GM21515 (cell line): Measurements from ENCODE around the gene GIPC1.
A peak's percentile ranks its signal among the peaks of the same experiment; 100 is the strongest.
"Not testable (repeated sequence)": the region's sequence is repeated elsewhere in the genome, so short reads cannot be mapped to it uniquely, and the experiment has no call there.

ENCODE experiments used
- ATAC-seq: cut with Tn5 transposase; IDR thresholded peaks from one replicate; pipeline ENCODE4 v1.9.1; 2021; ENCODE audit not compliant: unreplicated experiment

The GIPC1 gene, protein sequence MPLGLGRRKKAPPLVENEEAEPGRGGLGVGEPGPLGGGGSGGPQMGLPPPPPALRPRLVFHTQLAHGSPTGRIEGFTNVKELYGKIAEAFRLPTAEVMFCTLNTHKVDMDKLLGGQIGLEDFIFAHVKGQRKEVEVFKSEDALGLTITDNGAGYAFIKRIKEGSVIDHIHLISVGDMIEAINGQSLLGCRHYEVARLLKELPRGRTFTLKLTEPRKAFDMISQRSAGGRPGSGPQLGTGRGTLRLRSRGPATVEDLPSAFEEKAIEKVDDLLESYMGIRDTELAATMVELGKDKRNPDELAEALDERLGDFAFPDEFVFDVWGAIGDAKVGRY

DNA sequence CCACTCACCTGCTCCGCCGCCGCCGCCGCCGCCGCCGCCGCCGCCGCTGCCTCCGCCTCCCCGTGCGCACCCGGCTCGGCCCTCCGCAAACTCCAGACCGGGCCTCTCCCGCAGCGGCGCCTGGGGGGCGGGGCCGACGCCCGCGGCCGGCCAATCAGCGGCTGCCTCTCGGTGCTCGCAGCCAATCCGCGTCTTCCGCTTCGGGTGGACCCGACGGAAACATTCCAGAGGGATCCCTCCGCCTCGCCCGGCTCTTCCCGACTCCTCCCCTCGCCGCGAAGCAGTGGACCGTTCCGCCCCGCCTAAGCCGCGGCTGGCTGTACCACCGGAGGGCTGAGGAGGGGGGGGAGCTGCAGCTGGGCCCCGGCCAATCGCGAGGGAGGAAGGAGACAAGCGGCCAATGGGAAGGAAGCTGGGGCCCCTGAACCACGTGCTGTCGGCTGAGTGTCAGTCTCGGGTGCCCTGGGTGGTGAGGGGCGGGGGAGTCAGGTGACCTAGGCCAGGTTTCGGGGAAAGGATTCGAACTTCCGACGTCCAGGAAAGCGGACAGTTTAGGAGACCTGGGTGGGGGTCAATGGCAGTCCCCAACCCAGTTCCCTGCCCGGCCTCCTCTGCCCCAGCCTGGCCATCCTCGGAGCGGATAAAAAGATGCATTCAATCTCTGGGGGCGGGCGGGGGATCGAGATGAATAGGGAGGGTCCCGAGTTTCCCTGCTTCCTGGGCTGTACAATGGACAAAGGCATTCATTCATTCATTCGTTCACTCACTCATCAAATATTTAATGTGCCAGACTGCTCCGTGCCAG, at the start of gene GIPC1:
Gene GIPC1 (minus strand): TSS at position 99 of the 805 bp plus-strand sequence. CDS start 13,151 bp downstream, outside the sequence.
- peak; percentile 62 for ATAC-seq

DNA sequence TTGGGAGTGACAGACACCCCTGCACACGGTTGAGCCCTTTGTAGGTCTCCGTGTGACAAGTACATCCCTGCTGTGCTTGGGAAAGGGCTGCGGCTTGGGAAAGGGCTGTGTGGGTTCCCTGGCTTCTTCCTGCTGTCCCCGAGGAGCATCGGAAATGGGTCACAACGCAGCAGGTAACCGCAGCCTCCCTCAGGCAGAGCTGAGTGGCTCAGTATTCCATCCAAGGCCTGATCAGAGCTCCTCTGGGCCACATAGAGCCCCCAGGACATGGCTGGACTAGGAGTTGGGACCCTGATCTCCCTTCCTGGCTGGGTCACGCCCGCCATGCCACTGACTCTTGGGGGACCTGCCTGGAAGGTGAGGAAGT, 49.8 kb upstream of the GIPC1 start:
- ATAC-seq = no peak

DNA sequence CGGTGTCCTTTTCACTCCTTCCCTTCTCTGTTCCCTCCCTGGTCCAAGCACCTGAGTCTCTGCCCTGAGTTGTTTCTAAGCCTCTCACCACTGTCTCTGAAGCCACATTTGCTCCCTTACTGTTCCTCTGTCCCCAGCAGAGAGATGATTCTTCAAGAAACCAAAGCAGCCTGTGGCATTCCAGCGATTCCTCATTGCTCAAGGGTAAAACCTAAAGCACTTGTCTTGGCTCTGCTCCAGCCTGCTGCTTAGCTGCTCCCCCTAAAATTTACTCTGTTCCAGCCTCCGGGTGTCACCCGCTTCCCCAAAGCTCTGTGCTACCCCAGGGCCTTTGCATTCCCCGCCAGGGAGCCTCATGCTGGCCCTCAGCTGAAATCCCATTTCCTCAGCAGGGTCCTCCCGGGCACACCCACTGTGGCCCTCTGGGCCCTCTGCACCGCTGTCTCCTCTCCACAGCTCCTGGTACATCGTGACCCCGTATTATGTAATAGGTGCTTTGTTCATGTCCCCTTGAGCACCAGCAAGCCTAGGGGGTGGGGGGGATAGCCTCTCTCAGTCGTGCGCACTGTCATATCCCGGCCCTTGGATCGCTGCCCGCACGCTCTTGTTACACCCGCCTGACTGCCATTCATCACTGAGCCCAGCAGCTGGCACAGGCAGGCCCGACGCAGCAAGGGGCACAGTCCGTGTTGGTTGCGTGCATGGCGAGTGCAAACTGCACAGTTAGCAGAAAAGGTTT, 49.2 kb upstream of the GIPC1 start:
- ATAC-seq = no peak

DNA sequence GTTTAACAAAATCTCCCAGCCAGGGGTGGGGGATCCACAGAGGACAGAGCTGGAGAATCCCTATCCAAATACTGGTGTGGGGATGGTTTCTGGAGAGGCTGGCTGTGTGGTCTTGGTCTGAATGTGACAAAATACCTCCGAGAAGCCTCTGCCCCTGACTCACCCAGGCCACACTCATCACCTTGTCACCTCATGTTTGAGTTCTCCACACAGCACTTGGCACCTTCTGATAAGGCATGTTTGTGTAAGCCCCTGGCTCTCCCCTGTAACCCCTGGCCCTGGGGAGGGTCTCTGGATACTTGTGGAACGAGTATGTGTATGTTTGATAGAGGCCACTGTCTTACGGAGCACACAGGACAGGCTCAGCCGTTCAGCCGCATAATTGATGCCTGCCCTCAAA, 48.1 kb upstream of the GIPC1 start:
- ATAC-seq = no peak

DNA sequence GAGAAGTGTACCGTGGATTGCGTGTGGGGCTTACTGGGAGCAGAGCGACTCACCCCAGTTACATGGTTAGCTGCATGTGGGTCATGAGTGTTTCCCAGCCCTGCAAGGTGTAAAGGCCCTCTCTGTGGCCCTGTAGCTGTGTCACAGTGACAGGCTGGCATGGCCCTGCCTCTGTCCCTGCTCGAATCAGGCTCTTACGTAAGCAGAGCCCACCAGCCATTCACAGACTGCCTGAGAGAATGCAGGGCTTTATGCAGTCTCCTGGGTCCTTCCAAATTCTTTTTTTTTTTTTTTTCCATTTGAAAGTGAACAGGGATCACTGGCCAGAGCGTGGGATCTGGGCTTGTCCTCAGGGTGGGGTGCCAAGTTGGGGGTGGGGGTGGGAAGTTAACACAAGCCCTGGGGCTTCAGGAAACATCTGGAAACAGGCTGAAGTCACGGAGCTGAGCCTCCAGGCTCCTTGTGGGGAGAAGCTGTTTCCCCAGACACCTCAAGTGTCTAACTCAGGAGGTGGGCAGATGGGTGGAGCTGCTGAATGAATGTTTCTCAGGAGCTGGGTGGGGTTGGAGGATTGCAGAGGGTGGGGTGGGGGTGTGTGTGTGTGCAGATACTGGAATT, 46.9 kb upstream of the GIPC1 start:
- no peak for ATAC-seq

DNA sequence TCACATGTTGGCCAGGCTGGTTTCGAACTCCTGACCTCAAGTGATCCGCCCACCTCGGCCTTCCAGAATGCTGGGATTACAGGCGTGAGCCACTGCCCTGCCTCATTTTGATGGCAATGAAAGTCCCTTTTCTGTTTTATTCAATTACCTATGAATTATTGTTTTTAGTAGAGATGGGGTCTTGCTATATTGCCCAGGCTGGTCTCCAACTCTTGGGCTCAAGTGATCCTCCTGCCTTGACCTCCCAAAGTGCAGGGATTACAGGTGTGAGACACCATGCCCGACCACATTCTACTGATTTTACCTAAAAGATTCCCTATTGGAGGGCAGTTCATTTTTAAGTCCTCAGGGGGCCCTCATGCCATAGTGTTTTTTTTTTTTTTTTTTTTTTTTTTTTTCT, 46.1 kb upstream of the GIPC1 start:
- not testable (repeated sequence) for ATAC-seq

DNA sequence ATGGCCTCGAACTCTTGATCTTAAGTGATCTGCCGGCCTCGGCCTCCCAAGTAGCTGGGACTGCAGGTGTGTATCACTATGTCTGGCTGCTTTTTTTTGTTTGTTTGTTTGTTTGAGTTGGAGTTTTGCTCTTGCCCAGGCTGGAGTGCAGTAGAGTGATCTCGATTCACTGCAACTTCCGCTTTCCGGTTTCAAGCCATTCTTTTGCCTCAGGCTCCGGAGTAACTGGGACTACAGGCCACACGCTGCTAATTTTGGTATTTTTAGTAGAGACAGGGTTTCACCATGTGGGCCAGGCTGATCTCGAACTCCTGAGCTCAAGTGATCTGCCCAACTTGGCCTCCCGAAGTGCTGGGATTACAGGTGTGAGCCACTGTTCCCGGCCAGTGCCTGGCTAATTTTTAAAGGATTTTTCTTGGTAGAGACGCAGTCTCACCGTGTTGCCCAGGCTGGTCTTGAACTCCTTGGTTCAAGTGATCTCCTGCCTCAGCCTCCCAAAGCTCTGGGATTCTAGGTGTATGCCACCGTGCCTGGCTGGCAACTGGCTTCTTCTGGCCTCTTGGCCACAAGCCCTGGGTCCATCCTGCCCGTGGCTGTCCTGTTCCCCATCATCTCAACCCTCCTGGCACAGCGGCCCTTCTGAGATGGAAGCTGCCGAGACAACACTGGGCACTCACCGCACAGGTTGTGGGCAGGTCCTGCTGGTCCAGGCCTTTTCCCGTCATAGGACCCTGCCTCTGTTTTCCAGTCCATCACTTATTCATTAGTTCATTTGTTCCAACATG, 45.0 kb upstream of the GIPC1 start:
- no peak for ATAC-seq

DNA sequence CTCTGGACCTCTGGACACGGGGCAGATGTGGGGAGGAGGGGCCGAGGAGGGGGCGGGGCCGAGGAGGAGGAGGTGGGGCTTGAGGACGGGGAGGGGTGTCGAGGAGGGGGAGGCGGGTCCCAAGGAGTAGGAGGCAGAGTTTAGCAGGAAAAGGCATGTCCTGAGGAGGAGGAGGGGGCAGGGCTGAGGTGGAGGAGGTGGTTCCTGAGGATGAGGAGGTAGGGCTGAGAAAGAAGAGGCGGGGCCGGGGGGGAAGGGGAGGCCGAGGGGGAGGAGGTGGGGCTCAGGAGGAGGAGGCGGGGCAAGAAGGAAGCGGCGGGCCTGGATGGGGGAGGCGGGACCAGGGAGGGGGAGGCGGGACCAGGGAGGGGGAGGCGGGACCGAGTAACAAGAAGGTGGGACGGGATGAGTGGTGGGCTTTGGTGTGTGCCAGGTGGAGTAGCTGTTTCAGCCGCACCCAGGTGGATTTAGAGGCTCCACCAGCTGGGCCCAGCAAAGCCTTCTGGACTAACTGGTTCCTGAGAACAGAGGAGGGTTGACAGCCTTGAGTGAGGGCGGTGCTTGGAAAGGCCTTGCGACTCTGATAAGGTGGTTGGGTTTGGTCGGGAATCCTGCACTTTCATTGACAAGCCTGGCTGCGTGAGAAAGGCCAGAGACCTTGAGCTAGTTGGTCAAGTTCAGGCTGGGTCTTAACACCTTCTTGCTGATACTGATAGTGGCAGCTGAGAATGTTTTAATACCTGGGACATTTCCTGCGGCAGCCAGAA, 41.2 kb upstream of the GIPC1 start:
- no peak for ATAC-seq

DNA sequence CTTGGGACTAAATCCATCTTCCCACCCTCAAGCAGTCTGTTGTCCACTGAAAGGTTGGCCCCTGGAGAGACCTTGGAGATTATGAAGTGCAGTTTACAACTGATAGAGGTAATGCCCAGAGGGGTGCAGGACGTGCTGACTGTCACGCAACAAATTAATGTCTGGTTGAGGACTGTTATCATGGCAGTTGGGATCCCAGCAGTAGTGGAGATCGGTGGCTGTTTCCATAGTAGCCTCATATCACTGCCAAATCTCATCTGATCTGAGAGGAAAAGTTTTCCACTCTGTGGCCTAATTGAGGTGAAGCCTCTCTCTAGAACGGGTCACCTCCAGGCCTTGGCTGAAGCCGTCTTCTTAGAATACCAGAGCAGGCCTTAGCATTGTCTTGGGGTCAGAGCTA, 37.5 kb upstream of the GIPC1 start:
- no peak for ATAC-seq

DNA sequence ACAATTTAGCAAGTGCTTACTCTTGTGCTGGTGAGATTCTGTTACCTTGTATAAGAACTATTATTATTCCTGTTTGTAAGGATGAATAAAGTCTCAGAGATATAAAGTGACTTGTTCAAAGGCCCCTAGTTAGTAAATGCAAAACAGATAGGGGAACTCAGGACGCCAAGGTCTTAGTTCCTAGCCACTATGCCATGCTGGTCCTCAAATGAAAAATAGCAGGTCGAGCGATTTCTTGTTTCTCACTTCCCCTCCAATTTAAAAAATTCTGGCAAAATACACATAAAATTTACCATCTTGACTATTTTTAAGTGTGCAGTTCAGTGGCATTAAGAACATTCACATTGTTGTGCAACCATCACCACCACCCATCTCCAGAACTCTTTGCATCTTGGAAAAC, 34.6 kb upstream of the GIPC1 start:
- no peak for ATAC-seq

DNA sequence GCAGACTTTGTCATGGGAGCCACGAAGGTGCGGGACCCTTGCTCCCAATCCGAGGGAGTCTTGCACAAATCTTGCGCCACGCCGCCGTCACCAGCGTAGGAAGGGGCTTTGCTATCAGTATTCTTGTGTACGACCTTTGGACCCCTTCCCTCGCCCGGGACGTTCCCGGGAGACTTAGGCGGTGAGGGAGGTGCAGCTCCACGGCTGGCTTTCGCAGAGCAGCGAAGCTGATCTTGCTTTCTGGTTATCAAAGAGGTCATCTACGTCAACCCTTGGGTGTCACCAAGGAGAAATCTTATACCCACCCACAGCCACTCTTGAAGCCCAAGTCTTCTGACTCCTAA, 34.0 kb upstream of the GIPC1 start:
- ATAC-seq = peak; percentile 2

DNA sequence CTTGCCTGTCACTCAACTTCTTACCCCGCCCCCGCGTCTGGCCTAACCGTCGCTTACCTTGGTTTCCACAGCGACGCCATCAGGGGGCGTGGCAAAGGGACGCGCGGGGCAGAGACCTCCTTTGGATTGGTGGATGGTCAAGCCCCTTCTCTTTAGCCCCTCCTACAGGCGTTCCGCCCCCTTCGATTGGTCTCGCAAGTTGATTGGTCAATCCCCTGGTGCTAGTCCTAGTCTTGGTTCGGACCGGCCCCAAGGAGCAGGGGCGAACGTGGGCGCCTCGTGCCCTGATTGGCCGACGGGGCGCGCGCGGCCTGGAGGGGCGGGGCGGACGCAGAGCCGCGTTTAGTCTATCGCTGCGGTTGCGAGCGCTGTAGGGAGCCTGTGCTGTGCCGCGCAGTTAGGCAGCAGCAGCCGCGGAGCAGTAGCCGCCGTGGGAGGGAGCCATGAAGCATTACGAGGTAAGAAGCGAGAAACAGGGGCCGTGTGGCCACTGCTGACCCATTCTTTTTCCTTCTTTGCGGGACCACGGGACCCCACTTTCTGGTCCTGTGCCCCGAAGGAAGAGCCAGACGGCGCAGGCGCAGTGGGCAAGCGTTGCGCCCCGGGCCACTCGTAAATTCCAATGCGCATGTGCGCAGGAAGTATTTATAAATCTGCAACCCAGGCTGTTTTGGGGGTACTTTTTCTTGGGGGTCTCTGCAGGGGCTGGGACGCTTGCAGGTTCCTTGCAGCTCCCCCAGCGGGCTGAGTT, 33.5 kb upstream of the GIPC1 start, which contains the start of gene TECR:
Gene TECR (plus strand): TSS at position 341 of the 751 bp plus-strand sequence. CDS start 103 bp downstream, at position 444.
- peak; percentile 93 for ATAC-seq

DNA sequence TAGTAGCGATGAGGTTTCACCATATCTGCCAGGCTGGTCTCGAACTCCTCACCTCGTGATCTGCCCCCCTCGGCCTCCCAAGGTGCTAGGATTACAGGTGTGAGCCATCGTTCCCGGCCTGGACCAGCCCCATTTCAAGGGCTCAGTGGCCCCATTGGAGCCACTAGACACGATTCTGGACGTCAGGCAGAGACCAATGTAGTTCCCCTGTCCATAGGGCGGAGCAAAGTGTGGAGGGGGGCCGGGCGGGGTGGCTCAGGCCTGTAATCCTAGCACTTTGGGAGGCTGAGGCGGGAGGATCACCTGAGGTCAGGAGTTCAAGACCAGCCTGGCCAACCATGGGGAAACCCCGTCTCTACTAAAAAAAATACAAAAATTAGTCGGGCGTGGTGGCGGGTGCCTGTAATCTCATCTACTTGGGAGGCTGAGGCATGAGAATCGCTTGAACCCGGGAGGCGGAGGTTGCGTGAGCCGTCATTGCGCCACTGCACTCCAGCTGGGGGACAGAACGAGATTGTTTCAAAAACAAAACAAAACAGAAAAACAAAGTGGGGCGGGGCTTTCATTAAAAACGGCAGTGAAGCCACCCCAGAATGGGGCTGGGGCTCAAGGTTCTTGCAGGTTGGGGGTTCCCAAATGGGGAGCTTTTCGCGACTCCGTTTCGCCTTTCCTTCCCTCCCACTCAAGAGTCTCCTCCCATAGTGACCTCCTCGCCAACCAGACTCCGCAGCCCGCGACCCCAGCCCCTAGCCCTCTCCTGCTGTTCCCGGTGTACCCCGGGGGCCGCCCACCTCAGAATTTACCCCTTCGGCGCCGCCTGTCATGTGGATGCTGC, 32.7 kb upstream of the GIPC1 start:
- no peak for ATAC-seq

DNA sequence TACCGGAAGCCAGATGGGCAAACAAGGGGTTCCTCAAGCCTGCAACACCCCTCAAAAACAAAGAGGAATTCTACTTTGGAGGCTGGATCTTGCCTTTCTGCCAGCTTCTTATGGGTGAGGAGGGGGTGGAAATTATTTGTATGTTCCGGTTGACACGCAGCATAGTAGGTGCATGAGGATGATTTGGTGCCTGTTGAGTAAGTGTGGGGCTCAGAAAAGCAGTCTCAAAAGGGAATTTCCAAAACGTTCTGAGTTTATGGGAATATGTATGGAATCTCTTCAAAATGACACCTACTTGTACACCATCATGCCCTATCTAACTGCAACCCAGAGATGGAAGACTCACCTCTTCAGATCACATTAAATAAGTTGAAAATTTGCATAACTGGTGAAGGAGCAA, 30.5 kb upstream of the GIPC1 start:
- ATAC-seq = no peak

DNA sequence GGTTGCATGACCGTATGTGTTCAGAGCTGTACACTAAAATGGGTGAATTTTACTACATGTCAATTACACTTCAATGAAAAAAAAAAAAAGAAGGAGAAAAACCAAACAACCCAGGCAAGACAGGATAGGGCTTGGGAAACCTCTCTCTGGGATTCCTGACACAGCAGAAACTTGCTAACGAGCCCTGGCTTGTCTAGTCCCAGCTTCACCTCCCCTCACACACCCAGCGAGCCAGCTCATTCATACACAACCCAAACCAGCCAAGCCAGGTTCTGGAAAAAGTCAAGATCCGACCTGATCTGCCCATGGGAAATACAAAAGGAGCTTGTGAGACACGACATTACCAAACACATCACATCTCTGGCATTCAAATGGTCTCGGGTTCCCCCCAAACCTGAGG, 29.8 kb upstream of the GIPC1 start:
- ATAC-seq = no peak

DNA sequence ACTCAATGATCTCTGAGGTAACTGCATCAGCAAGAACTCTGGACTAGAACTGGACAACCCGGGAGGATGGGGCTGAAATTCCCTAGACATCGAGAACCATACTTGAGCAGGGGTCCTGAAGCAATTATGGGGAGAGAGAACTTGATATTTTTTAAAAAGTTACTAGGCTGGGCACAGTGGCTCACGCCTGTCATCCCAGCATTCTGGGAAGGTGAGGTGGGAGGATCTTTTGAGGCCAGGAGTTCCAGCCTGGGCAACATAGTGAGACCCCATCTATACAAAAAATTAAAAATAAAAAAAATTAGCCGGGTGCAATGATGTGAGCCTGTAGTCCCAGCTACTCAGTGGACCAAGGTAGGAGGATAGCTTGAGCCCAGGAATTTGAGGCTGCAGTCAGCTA, 24.6 kb upstream of the GIPC1 start:
- no peak for ATAC-seq

DNA sequence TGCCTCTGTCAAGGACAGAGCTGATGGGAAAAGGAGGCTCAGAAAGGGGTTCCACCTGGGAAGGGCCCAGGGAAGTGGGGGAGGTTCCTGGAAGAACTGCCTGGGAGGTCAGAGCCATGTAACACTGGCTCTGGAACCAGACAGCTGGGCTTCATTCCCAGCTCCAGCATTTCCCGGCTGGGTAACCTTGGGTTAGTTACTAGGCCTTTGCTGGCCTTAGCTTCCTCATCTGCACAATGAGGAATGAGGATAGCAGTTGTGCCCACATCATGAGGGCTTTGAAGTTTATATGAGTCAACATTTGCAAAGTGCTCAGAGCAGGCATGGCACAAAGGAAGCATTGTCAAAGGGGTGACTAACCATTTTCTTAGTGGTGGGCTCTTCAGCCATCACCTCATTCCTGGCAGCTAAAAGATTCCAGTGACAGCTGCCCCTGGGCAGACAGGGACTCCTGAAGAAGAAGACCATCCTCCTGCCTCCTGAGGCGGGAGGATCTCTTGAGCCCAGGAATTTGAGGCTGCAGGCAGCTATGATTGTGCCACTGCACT, 24.0 kb upstream of the GIPC1 start:
- no peak for ATAC-seq
